ENCODE data around the gene DAPK1. TPM values are rescaled to one million over a fixed set of nuclear protein-coding genes. Genes with fewer than 3 reads are reported as not detected.

The DAPK1 gene
- polyA plus RNA-seq, 1 of the 3 experiments (the other 2 are of a cell fraction), result 0.61 TPM

DNA sequence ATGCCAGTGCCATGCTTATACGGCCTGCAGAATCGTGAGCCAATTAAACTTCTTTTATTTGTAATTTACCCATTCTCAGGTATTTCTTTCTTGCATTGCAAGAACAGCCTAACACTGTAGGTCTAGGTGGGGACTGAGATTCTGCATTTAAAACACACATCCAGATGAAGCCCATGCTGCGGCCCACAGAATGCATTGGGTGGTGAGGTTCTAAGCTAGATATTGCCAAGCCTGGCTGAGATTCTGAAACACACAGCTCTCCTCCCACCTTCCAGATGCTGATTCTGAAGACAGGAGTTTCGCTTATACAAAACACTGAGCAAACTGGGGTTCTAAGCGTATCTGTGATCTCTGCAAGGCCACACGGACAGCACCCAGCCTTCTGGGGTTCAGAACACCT is 75.1 kb downstream of the DAPK1 start:
- Histone ChIP-seq H3K27ac (ENCODE audit: low read depth in 2 of 2, low read length in 1 of 2) (no peak overlapping the region), H3K4me3 (ENCODE audit: low read depth in 2 of 2, low read length in 1 of 2) (no peak overlapping the region), H3K9me3 (no peaks in the 10 kb centered on the region), H3K4me2 (no peak overlapping the region), H2AFZ (ENCODE audit: low read depth) (no peak overlapping the region), H3K9ac (no peak overlapping the region), H3F3A (replicated peaks; ENCODE audit: insufficient read depth) (no peaks in the 10 kb centered on the region), H3K79me2 (ENCODE audit: insufficient read depth) (no peaks in the 10 kb centered on the region), H4K20me1 (ENCODE audit: insufficient read depth) (no peaks in the 10 kb centered on the region), H3K27me3 (ENCODE audit: insufficient read depth) (no peaks in the 10 kb centered on the region), H3K9me2 (no peaks in the 10 kb centered on the region), H3K4me1 (ENCODE audit: control insufficient read depth in 1 of 2, insufficient read depth in 2 of 2, low read depth in 1 of 2, low read length in 1 of 2) (peaks cover 0 to 27% of the 10 kb centered on the region in 2 experiments; a peak in 3 of 4 replicates), H3K36me3 (replicated peaks in 1 of 2; ENCODE audit: control insufficient read depth in 1 of 2, insufficient read depth in 2 of 2, low read length in 1 of 2) (no peaks in the 10 kb centered on the region)
- ChIA-PET POLR2A (no interaction called here), CTCF (interaction anchor here (1.2 kb wide), 2 partner anchors 25 to 75 kb away, joined by 3 read pairs; partner anchors contain the start of gene DAPK1)
- TF ChIP-seq, protein P1, sequence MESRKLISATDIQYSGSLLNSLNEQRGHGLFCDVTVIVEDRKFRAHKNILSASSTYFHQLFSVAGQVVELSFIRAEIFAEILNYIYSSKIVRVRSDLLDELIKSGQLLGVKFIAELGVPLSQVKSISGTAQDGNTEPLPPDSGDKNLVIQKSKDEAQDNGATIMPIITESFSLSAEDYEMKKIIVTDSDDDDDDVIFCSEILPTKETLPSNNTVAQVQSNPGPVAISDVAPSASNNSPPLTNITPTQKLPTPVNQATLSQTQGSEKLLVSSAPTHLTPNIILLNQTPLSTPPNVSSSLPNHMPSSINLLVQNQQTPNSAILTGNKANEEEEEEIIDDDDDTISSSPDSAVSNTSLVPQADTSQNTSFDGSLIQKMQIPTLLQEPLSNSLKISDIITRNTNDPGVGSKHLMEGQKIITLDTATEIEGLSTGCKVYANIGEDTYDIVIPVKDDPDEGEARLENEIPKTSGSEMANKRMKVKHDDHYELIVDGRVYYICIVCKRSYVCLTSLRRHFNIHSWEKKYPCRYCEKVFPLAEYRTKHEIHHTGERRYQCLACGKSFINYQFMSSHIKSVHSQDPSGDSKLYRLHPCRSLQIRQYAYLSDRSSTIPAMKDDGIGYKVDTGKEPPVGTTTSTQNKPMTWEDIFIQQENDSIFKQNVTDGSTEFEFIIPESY (IDR thresholded peaks at IDR 0.05; ENCODE audit: borderline replicate concordance, low read depth), result no peak
- TF ChIP-seq GATA2 (CRISPR knock-in tag; IDR thresholded peaks at IDR 0.05) (no peak), NFIC (IDR thresholded peaks at IDR 0.05; ENCODE audit: borderline replicate concordance) (no peak), TCF12 (IDR thresholded peaks at IDR 0.05) (no peak)
- no peak for DNase-seq
- WGBS (ENCODE audit: low lambda C conversion rate), result 54% methylated on average over 6 of the region's 6 CpGs

DNA sequence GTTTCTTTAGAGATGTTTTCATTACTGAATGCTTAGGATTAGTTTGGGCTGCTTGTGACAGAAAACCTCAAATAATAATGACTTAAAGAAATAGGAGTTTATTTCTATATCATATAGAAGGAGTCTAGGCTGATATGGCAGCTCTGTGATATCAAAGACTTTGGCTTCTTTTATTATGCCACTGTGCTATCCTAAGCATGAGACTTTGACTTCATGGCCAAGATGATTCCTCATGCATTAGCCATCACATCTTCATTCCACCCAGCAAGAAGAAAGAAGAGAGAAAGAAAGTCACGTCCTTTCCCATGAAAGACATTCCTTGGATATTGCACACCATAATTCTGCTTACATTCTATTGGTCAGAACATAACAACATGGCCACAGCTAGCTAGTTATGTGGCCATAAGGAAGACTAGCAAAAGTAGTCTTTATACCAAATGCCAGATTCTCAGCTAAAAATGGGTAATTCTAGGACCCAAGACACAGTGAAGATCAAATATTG is 76.2 kb downstream of the DAPK1 start:
- H3K9me2 ChIP-seq, result no peaks in the 10 kb centered on the region
- ChIA-PET POLR2A (no interaction called here), CTCF (interaction anchor here (1.2 kb wide), 1 partner anchor 77 kb away, joined by 3 read pairs; the partner anchor contains the start of gene DAPK1)
- no peaks in the 10 kb centered on the region for H3K79me2 ChIP-seq (ENCODE audit: insufficient read depth)
- H3K4me3 ChIP-seq (ENCODE audit: low read depth in 2 of 2, low read length in 1 of 2), result no peak overlapping the region
- H4K20me1 ChIP-seq (ENCODE audit: insufficient read depth), result no peaks in the 10 kb centered on the region
- DNase-seq, result no peak
- H3K9me3 ChIP-seq, result no peaks in the 10 kb centered on the region
- no peaks in the 10 kb centered on the region for H3K36me3 ChIP-seq (replicated peaks in 1 of 2; ENCODE audit: control insufficient read depth in 1 of 2, insufficient read depth in 2 of 2, low read length in 1 of 2)
- H3K4me1 ChIP-seq (ENCODE audit: control insufficient read depth in 1 of 2, insufficient read depth in 2 of 2, low read depth in 1 of 2, low read length in 1 of 2), result peaks cover 0 to 20% of the 10 kb centered on the region in 2 experiments; a peak in 3 of 4 replicates
- H2AFZ ChIP-seq (ENCODE audit: low read depth), result no peak overlapping the region
- H3F3A ChIP-seq (replicated peaks; ENCODE audit: insufficient read depth), result no peaks in the 10 kb centered on the region
- TF ChIP-seq RFX5 (IDR thresholded peaks at IDR 0.05; ENCODE audit: low read length), result no peak
- no peak for TF ChIP-seq MAX (IDR thresholded peaks at IDR 0.05; ENCODE audit: low read depth)
- TF ChIP-seq, protein P2, sequence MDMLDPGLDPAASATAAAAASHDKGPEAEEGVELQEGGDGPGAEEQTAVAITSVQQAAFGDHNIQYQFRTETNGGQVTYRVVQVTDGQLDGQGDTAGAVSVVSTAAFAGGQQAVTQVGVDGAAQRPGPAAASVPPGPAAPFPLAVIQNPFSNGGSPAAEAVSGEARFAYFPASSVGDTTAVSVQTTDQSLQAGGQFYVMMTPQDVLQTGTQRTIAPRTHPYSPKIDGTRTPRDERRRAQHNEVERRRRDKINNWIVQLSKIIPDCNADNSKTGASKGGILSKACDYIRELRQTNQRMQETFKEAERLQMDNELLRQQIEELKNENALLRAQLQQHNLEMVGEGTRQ (IDR thresholded peaks at IDR 0.05; ENCODE audit: borderline replicate concordance, low read depth, low read length), result no peak
- no peak for TF ChIP-seq YY1 (IDR thresholded peaks at IDR 0.05; ENCODE audit: low read depth)
- no peak for TF ChIP-seq RAD21 (IDR thresholded peaks at IDR 0.05; ENCODE audit: low read length)
- no peak for TF ChIP-seq GABPA (IDR thresholded peaks at IDR 0.05; ENCODE audit: low read depth)
- no peak for TF ChIP-seq EZH2phosphoT487 (IDR thresholded peaks at IDR 0.05; ENCODE audit: borderline replicate concordance, low read depth)
- no peak for TF ChIP-seq SIN3A (IDR thresholded peaks at IDR 0.05; ENCODE audit: borderline replicate concordance, low read depth, low read length)
- TF ChIP-seq POLR2AphosphoS5 (IDR thresholded peaks at IDR 0.05; ENCODE audit: low read depth, low read length), result no peak
- no peak for TF ChIP-seq TEAD4 (IDR thresholded peaks at IDR 0.05; ENCODE audit: borderline replicate concordance, insufficient read depth)
- TF ChIP-seq, protein P3, sequence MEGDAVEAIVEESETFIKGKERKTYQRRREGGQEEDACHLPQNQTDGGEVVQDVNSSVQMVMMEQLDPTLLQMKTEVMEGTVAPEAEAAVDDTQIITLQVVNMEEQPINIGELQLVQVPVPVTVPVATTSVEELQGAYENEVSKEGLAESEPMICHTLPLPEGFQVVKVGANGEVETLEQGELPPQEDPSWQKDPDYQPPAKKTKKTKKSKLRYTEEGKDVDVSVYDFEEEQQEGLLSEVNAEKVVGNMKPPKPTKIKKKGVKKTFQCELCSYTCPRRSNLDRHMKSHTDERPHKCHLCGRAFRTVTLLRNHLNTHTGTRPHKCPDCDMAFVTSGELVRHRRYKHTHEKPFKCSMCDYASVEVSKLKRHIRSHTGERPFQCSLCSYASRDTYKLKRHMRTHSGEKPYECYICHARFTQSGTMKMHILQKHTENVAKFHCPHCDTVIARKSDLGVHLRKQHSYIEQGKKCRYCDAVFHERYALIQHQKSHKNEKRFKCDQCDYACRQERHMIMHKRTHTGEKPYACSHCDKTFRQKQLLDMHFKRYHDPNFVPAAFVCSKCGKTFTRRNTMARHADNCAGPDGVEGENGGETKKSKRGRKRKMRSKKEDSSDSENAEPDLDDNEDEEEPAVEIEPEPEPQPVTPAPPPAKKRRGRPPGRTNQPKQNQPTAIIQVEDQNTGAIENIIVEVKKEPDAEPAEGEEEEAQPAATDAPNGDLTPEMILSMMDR (IDR thresholded peaks at IDR 0.05), result no peak
- TF ChIP-seq TCF12 (IDR thresholded peaks at IDR 0.05), result no peak
- no peak for TF ChIP-seq FOXM1 (IDR thresholded peaks at IDR 0.05; ENCODE audit: low read depth)
- TF ChIP-seq CHD2 (IDR thresholded peaks at IDR 0.05; ENCODE audit: low read length, partially characterized antibody), result no peak
- H3K9ac ChIP-seq, result no peak overlapping the region
- no peak overlapping the region for H3K4me2 ChIP-seq
- 24% methylated on average over 1 of the region's 1 CpG for WGBS (ENCODE audit: low lambda C conversion rate)
- no peaks in the 10 kb centered on the region for H3K27me3 ChIP-seq (ENCODE audit: insufficient read depth)
- no peak overlapping the region for H3K27ac ChIP-seq (ENCODE audit: low read depth in 2 of 2, low read length in 1 of 2)

All from SK-N-SH (cell line).